ENCODE results near the gene ZFYVE28. TPM values are rescaled to one million over a fixed set of nuclear protein-coding genes. Genes with fewer than 3 reads are reported as not detected.

The ZFYVE28 gene
- total RNA-seq, 1 donor from 2014 or later = 2.0 TPM

- no peak for DNase-seq (ENCODE audit: low read depth)
- no peaks in the 10 kb centered on the region for H3K36me3 ChIP-seq (ENCODE audit: control insufficient read depth, insufficient read depth, low read length)
- H3K27me3 ChIP-seq (ENCODE audit: control insufficient read depth, insufficient read depth, low read length) = peaks cover 11% of the 10 kb centered on the region
- H3K4me3 ChIP-seq (ENCODE audit: low read depth, low read length) = no peak overlapping the region
- no peak for TF ChIP-seq CTCF (IDR thresholded peaks at IDR 0.05; ENCODE audit: insufficient read depth, low read length, poor library complexity, severe bottlenecking)
These were observed 145.2 kb downstream of the ZFYVE28 start for GRCh38 chr4:2273221-2273620.

GRCh38 chr4:2272828-2273120, 145.7 kb downstream of the ZFYVE28 start:
- H3K4me3 ChIP-seq (ENCODE audit: low read depth, low read length) = no peak overlapping the region
- no peak for TF ChIP-seq CTCF (IDR thresholded peaks at IDR 0.05; ENCODE audit: insufficient read depth, low read length, poor library complexity, severe bottlenecking)
- DNase-seq (ENCODE audit: low read depth) = no peak
- H3K27me3 ChIP-seq (ENCODE audit: control insufficient read depth, insufficient read depth, low read length) = peaks cover 11% of the 10 kb centered on the region
- H3K36me3 ChIP-seq (ENCODE audit: control insufficient read depth, insufficient read depth, low read length) = no peaks in the 10 kb centered on the region

- no peak for DNase-seq (ENCODE audit: low read depth)
- no peak for TF ChIP-seq CTCF (IDR thresholded peaks at IDR 0.05; ENCODE audit: insufficient read depth, low read length, poor library complexity, severe bottlenecking)
- no peak overlapping the region for H3K4me3 ChIP-seq (ENCODE audit: low read depth, low read length)
- no peaks in the 10 kb centered on the region for H3K36me3 ChIP-seq (ENCODE audit: control insufficient read depth, insufficient read depth, low read length)
- peaks cover 11% of the 10 kb centered on the region for H3K27me3 ChIP-seq (ENCODE audit: control insufficient read depth, insufficient read depth, low read length)
These were observed 146.2 kb downstream of the ZFYVE28 start for GRCh38 chr4:2272026-2272827.

GRCh38 chr4:2271279-2272025, 147.0 kb downstream of the ZFYVE28 start:
- H3K36me3 ChIP-seq (ENCODE audit: control insufficient read depth, insufficient read depth, low read length) = no peaks in the 10 kb centered on the region
- peaks cover 11% of the 10 kb centered on the region for H3K27me3 ChIP-seq (ENCODE audit: control insufficient read depth, insufficient read depth, low read length)
- DNase-seq (ENCODE audit: low read depth) = no peak
- TF ChIP-seq CTCF (IDR thresholded peaks at IDR 0.05; ENCODE audit: insufficient read depth, low read length, poor library complexity, severe bottlenecking) = no peak
- H3K4me3 ChIP-seq (ENCODE audit: low read depth, low read length) = no peak overlapping the region

GRCh38 chr4:2270341-2271165, 147.9 kb downstream of the ZFYVE28 start:
- Histone ChIP-seq H3K27me3 (ENCODE audit: control insufficient read depth, insufficient read depth, low read length) (peaks cover 11% of the 10 kb centered on the region), H3K36me3 (ENCODE audit: control insufficient read depth, insufficient read depth, low read length) (no peaks in the 10 kb centered on the region), H3K4me3 (ENCODE audit: low read depth, low read length) (no peak overlapping the region)
- no peak for TF ChIP-seq CTCF (IDR thresholded peaks at IDR 0.05; ENCODE audit: insufficient read depth, low read length, poor library complexity, severe bottlenecking)
- no peak for DNase-seq (ENCODE audit: low read depth)

Measured in kidney epithelial cell (primary cell).